Activated T-helper 1 cell treated with anti-CD3 and anti-CD28 coated beads, Interleukin-12 subunit alpha, Interleukin-12 subunit beta, Interleukin-2, Interleukin-4 antibody, amounts not matched to agents 30 ng/mL and 10 ng/mL and 1 ng/mL, durations not matched to agents 14 hours and 24 hours and 36 hours (primary cell): Measurements from ENCODE around the gene CHCT1. TPM values are rescaled to one million over a fixed set of nuclear protein-coding genes. Genes with fewer than 3 reads are reported as not detected.
A peak's percentile ranks its signal among the peaks of the same experiment; 100 is the strongest.
"Not testable (repeated sequence)": the region's sequence is repeated elsewhere in the genome, so short reads cannot be mapped to it uniquely, and the experiment has no call there.

Experiments used
- DNase-seq: peaks from one replicate; pipeline ENCODE4 v3.0.0; 2021; ENCODE audit warnings: low spot score
- H3K27ac Mint-ChIP-seq: one replicate; pipeline ENCODE4 v1.8.0; 2021; ENCODE audit warnings: mild to moderate bottlenecking, mixed read lengths
- H3K27me3 Mint-ChIP-seq: one replicate; pipeline ENCODE4 v1.8.0; 2022; ENCODE audit warnings: mild to moderate bottlenecking, moderate library complexity, mixed read lengths; ENCODE audit not compliant: insufficient read depth
- H3K36me3 Mint-ChIP-seq: one replicate; pipeline ENCODE4 v1.8.0; 2021; ENCODE audit warnings: low read depth, mixed read lengths
- H3K4me1 Mint-ChIP-seq: one replicate; pipeline ENCODE4 v1.8.0; 2021; ENCODE audit warnings: low read depth, mixed read lengths
- H3K4me3 Mint-ChIP-seq: one replicate; pipeline ENCODE4 v1.8.0; 2021; ENCODE audit warnings: mild to moderate bottlenecking, moderate library complexity, mixed read lengths
- H3K9me3 Mint-ChIP-seq: one replicate; pipeline ENCODE4 v1.8.0; 2021; ENCODE audit warnings: mixed read lengths
- intact Hi-C: fragments of 100-400 bp; cut with micrococcal nuclease; formaldehyde crosslinking; loops from one replicate; pipeline ENCODE4 v1.15.1; 2024
- total RNA-seq: library from RNA; stranded (reverse); gene quantifications from 2 replicates; pipeline ENCODE4 v1.2.3, GENCODE V29; 2022

CHCT1 gene
- total RNA-seq, 1 donor from 2014 or later = not detected

GRCh38 chr17:60433021-60433997 lies 11.0 kb downstream of the CHCT1 start:
- intact Hi-C loops = loop anchor here (10.0 kb wide), 1 partner anchor 329 kb away; no protein-coding TSS in a partner anchor
- H3K4me3 Mint-ChIP-seq, H3K4me1 Mint-ChIP-seq: not testable (repeated sequence)

GRCh38 chr17:60435244-60436167 lies 13.2 kb downstream of the CHCT1 start:
- no peaks in the 10 kb centered on the region for H3K9me3 Mint-ChIP-seq
- peak; percentile 25 for DNase-seq
- H3K27ac Mint-ChIP-seq = no peak overlapping the region
- H3K4me1 Mint-ChIP-seq = no peaks in the 10 kb centered on the region
- H3K27me3 Mint-ChIP-seq = peaks cover 2% of the 10 kb centered on the region
- no peaks in the 10 kb centered on the region for H3K36me3 Mint-ChIP-seq
- H3K4me3 Mint-ChIP-seq = no peak overlapping the region
- intact Hi-C loops = loop anchor here (1.0 to 10.0 kb wide), 4 partner anchors 14 to 331 kb away; no protein-coding TSS in a partner anchor

More at GRCh38 chr17:60433021-60433997, 11.0 kb downstream of the CHCT1 start:
- not testable (repeated sequence) for H3K36me3 Mint-ChIP-seq, H3K27ac Mint-ChIP-seq, H3K9me3 Mint-ChIP-seq, DNase-seq, H3K27me3 Mint-ChIP-seq

DNA sequence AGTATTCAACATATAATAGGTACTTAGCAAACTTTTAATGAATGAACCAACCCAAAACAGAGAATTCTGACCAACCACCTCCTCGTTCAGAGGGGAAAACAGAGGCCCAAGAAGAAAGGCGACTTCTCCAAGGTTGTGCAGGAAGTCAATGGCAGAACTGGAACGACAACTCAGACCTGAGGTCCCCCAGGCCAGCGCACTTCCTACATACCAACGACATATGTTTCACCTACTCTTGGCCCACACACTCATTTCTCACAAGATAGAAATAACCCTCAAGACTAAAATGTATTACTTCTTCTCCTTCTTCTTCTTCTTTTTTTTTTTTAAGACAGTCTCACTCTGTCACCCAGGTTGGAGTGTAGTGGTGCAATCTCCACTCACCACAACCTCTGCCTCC lies 14.4 kb downstream of the CHCT1 start:
- H3K27me3 Mint-ChIP-seq = peaks cover 2% of the 10 kb centered on the region
- DNase-seq = no peak
- H3K9me3 Mint-ChIP-seq = no peaks in the 10 kb centered on the region
- no peak overlapping the region for H3K4me3 Mint-ChIP-seq
- H3K36me3 Mint-ChIP-seq = no peaks in the 10 kb centered on the region
- intact Hi-C loops = loop anchor here (1.0 to 10.0 kb wide), 4 partner anchors 15 to 332 kb away; no protein-coding TSS in a partner anchor
- no peaks in the 10 kb centered on the region for H3K4me1 Mint-ChIP-seq
- H3K27ac Mint-ChIP-seq = no peak overlapping the region

- no peaks in the 10 kb centered on the region for H3K9me3 Mint-ChIP-seq
- H3K4me1 Mint-ChIP-seq = no peaks in the 10 kb centered on the region
- no peak for DNase-seq
- peaks cover 1% of the 10 kb centered on the region for H3K36me3 Mint-ChIP-seq
- intact Hi-C loops = loop anchor here (10.0 kb wide), 1 partner anchor 335 kb away; no protein-coding TSS in a partner anchor
- H3K4me3 Mint-ChIP-seq = no peak overlapping the region
- no peaks in the 10 kb centered on the region for H3K27me3 Mint-ChIP-seq
- H3K27ac Mint-ChIP-seq = no peak overlapping the region
Observed at GRCh38 chr17:60439501-60439900, 17.2 kb downstream of the CHCT1 start.

GRCh38 chr17:60442271-60443173 lies 20.2 kb downstream of the CHCT1 start:
- Mint-ChIP-seq H3K4me1 (no peaks in the 10 kb centered on the region), H3K27ac (no peak overlapping the region), H3K27me3 (no peaks in the 10 kb centered on the region), H3K4me3 (no peak overlapping the region), H3K9me3 (no peaks in the 10 kb centered on the region), H3K36me3 (peaks cover 10% of the 10 kb centered on the region)
- intact Hi-C loops = no loop called here
- no peak for DNase-seq

GRCh38 chr17:60443713-60444112 lies 21.4 kb downstream of the CHCT1 start:
- DNase-seq = no peak
- no peak overlapping the region for H3K4me3 Mint-ChIP-seq
- intact Hi-C loops = no loop called here
- H3K9me3 Mint-ChIP-seq = no peaks in the 10 kb centered on the region
- H3K4me1 Mint-ChIP-seq = no peaks in the 10 kb centered on the region
- no peak overlapping the region for H3K27ac Mint-ChIP-seq
- peaks cover 19% of the 10 kb centered on the region for H3K36me3 Mint-ChIP-seq
- no peaks in the 10 kb centered on the region for H3K27me3 Mint-ChIP-seq

DNA sequence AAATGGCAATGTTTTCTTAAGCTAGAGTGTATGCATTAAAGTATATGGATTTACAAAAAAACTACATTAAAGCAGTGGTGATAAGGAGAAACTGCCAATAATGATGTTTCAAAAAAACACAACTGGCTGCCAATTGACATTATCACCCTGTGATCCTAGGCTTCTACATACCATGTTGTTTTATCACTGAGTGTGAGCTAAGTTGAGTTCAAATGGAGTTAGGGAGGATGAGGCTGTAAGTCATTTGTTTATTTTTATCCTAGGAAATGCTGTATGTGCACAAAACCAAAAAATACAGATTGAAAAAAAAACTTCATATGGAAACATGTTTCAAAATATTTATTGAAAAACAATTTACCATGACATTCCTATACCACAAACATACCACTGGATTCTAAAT lies 22.9 kb downstream of the CHCT1 start:
- H3K4me1 Mint-ChIP-seq = no peaks in the 10 kb centered on the region
- H3K4me3 Mint-ChIP-seq = no peak overlapping the region
- H3K27ac Mint-ChIP-seq = no peak overlapping the region
- intact Hi-C loops = no loop called here
- H3K9me3 Mint-ChIP-seq = no peaks in the 10 kb centered on the region
- H3K36me3 Mint-ChIP-seq = peaks cover 21% of the 10 kb centered on the region
- DNase-seq = no peak
- no peaks in the 10 kb centered on the region for H3K27me3 Mint-ChIP-seq

- Mint-ChIP-seq H3K4me3 (no peak overlapping the region), H3K27me3 (no peaks in the 10 kb centered on the region), H3K36me3 (peaks cover 25% of the 10 kb centered on the region), H3K27ac (no peak overlapping the region), H3K4me1 (no peaks in the 10 kb centered on the region), H3K9me3 (no peaks in the 10 kb centered on the region)
- intact Hi-C loops = no loop called here
- DNase-seq = no peak
Observed at GRCh38 chr17:60447375-60447774, 25.1 kb downstream of the CHCT1 start.

- Mint-ChIP-seq H3K4me1 (no peaks in the 10 kb centered on the region), H3K36me3 (peaks cover 29% of the 10 kb centered on the region), H3K4me3 (no peak overlapping the region), H3K27me3 (no peaks in the 10 kb centered on the region), H3K9me3 (no peaks in the 10 kb centered on the region), H3K27ac (no peak overlapping the region)
- intact Hi-C loops = no loop called here
- no peak for DNase-seq
Observed at GRCh38 chr17:60451071-60451470, 28.8 kb downstream of the CHCT1 start.

GRCh38 chr17:60451965-60452364 lies 29.7 kb downstream of the CHCT1 start:
- no peaks in the 10 kb centered on the region for H3K9me3 Mint-ChIP-seq
- no peaks in the 10 kb centered on the region for H3K4me1 Mint-ChIP-seq
- H3K27me3 Mint-ChIP-seq = no peaks in the 10 kb centered on the region
- no peak overlapping the region for H3K27ac Mint-ChIP-seq
- peaks cover 30% of the 10 kb centered on the region for H3K36me3 Mint-ChIP-seq
- intact Hi-C loops = no loop called here
- no peak for DNase-seq
- no peak overlapping the region for H3K4me3 Mint-ChIP-seq

DNA sequence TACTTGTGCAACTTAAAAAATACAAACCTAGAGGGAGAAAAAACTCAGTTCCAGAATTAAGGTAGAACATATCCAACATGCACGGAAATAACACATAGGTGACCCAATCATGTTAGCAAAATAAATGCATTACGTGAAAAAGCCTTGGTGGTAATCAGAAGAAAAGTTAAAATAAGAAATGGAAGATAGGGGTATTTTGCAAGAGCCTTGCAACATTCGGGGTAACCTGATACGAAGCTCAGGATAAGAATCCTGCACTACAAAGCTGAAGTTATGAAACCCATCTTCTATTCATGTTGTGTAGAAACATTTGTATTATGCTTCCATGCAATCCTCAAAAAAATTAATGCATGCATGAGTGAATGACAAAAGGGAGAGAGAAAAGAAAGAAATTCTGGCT lies 33.1 kb downstream of the CHCT1 start:
- Mint-ChIP-seq H3K36me3 (peaks cover 34% of the 10 kb centered on the region), H3K4me3 (no peak overlapping the region), H3K4me1 (no peaks in the 10 kb centered on the region), H3K27me3 (no peaks in the 10 kb centered on the region), H3K9me3 (no peaks in the 10 kb centered on the region), H3K27ac (no peak overlapping the region)
- no peak for DNase-seq
- intact Hi-C loops = no loop called here

DNA sequence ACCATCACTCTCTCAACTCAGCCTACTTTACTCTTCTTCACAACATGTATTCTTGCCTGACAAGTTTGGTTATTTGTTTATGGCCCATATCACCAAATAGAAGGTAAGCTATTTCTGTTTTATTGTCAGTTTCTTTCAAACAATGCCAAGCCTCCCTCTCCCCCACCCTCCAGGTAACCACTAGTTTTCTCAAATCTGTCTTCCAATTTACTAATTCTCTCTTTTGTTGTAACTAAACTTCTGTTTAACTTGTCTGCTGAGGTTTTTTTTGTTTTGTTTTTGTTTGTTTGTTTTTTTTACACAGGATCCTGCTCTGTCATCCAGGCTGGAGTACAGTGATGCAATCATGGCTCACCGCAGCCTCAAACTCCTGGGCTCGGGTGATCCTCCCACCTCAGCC lies 34.9 kb downstream of the CHCT1 start:
- Mint-ChIP-seq H3K27me3 (no peaks in the 10 kb centered on the region), H3K27ac (peak overlapping the region; percentile 40), H3K36me3 (peaks cover 32% of the 10 kb centered on the region), H3K4me3 (no peak overlapping the region), H3K9me3 (no peaks in the 10 kb centered on the region), H3K4me1 (no peaks in the 10 kb centered on the region)
- intact Hi-C loops = no loop called here
- no peak for DNase-seq
